IMR-90 (cell line): ENCODE measurements around the gene MAML2. TPM values are rescaled to one million over a fixed set of nuclear protein-coding genes. Genes with fewer than 3 reads are reported as not detected.

ENCODE experiments used
- ATAC-seq: fragments of 200-7000 bp; cut with Tn5 transposase; 2 replicates; pipeline ENCODE4 v1.9.1; 2020; ENCODE audit warnings: low read depth, mild to moderate bottlenecking, moderate library complexity
- BruUV-seq: library from RNA; stranded (reverse); fragments of 400-500 nt; replicated peaks from 2 replicates; lab custom pipeline; 2021; lab: Mats Ljungman, UMichigan
- CTCF ChIA-PET: fragments of 300-600 bp; formaldehyde crosslinking; extraction: SDS; loops from one replicate; lab custom pipeline; 2021; ENCODE audit warnings: antibody characterized with exemption; lab: Yijun Ruan, JAX
- POLR2A ChIA-PET: fragments of 300-600 bp; sonication (Branson Sonifier 250); formaldehyde crosslinking; loops from one replicate; lab custom pipeline; 2022; ENCODE audit warnings: antibody characterized with exemption; ENCODE audit not compliant: unreplicated experiment; lab: Charles Lee
- DNase-seq: peaks from one replicate; pipeline ENCODE4 v3.0.0; 2013
- H2AFZ ChIP-seq: replicated peaks from 2 replicates; pipeline ENCODE3; 2013; ENCODE audit warnings: low read length, mild to moderate bottlenecking; ENCODE audit not compliant: poor library complexity
- H2AK5ac ChIP-seq: 2 replicates; pipeline ENCODE4 v1.6.1; 2013; ENCODE audit warnings: low read depth, low read length, inconsistent platforms
- H2AK9ac ChIP-seq: replicated peaks from 2 replicates; pipeline ENCODE3; 2013; ENCODE audit warnings: mild to moderate bottlenecking, low read depth, low read length, moderate library complexity; ENCODE audit not compliant: poor library complexity
- H2BK120ac ChIP-seq: 2 replicates; pipeline ENCODE4 v1.6.1; 2013; ENCODE audit warnings: low read depth, low read length, inconsistent platforms
- H2BK15ac ChIP-seq: 3 replicates; pipeline ENCODE4 v1.6.1; 2013; ENCODE audit warnings: low read depth, low read length, inconsistent platforms
- H2BK20ac ChIP-seq: 2 replicates; pipeline ENCODE4 v1.6.1; 2013; ENCODE audit warnings: low read depth, mild to moderate bottlenecking, inconsistent platforms, low read length, moderate library complexity
- H2BK5ac ChIP-seq: 2 replicates; pipeline ENCODE4 v1.6.1; 2013; ENCODE audit warnings: mild to moderate bottlenecking, low read depth, low read length, inconsistent platforms; ENCODE audit not compliant: poor library complexity, severe bottlenecking
- H3K14ac ChIP-seq: replicated peaks from 2 replicates; pipeline ENCODE4 v1.6.1; 2013; ENCODE audit warnings: low read depth, low read length, inconsistent platforms
- H3K18ac ChIP-seq: 2 replicates; pipeline ENCODE4 v1.6.1; 2013; ENCODE audit warnings: low read depth, low read length, control low read depth
- H3K23ac ChIP-seq: 2 replicates; pipeline ENCODE4 v1.6.1; 2013; ENCODE audit warnings: low read depth, low read length, inconsistent platforms
- H3K27ac ChIP-seq: 2 replicates; pipeline ENCODE4 v1.5.1; 2013; ENCODE audit warnings: mild to moderate bottlenecking, control low read depth, low read length; ENCODE audit not compliant: insufficient read depth
- H3K27me3 ChIP-seq: 2 replicates; pipeline ENCODE4 v1.6.1; 2013; ENCODE audit warnings: low read length; ENCODE audit not compliant: control insufficient read depth, insufficient read depth
- H3K36me3 ChIP-seq: 2 replicates; pipeline ENCODE4 v1.6.1; 2013; ENCODE audit warnings: low read length, mixed read lengths; ENCODE audit not compliant: control insufficient read depth, insufficient read depth
- H3K4ac ChIP-seq: 2 replicates; pipeline ENCODE4 v1.6.1; 2013; ENCODE audit warnings: low read depth, low read length, inconsistent platforms
- H3K4me1 ChIP-seq: 2 replicates; pipeline ENCODE4 v1.6.1; 2013; ENCODE audit warnings: low read length, mixed read lengths; ENCODE audit not compliant: control insufficient read depth, insufficient read depth
- H3K4me2 ChIP-seq: 2 replicates; pipeline ENCODE4 v1.6.1; 2013; ENCODE audit warnings: low read depth, mild to moderate bottlenecking, control low read depth, low read length, moderate library complexity
- H3K4me3 ChIP-seq: 2 replicates; pipeline ENCODE4 v1.5.1; 2013; ENCODE audit warnings: low read depth, mild to moderate bottlenecking, control low read depth, low read length, moderate library complexity; ENCODE audit not compliant: insufficient read depth
- H3K56ac ChIP-seq: 2 replicates; pipeline ENCODE4 v1.6.1; 2013; ENCODE audit warnings: low read length, inconsistent platforms; ENCODE audit not compliant: insufficient read depth; ENCODE audit errors: extremely low read depth
- H3K79me1 ChIP-seq, 2 experiments: 2 replicates each; pipeline ENCODE4 v1.6.1; 2013; ENCODE audit warnings: low read length in 2 of 2, inconsistent platforms in 1 of 2, low read depth in 1 of 2
- H3K9ac ChIP-seq: 2 replicates; pipeline ENCODE4 v1.6.1; 2013; ENCODE audit warnings: low read depth, low read length, control low read depth
- H3K9me1 ChIP-seq: 2 replicates; pipeline ENCODE4 v1.6.1; 2013; ENCODE audit warnings: low read length, inconsistent platforms; ENCODE audit not compliant: insufficient read depth
- H3K9me3 ChIP-seq: 2 replicates; pipeline ENCODE4 v1.6.1; 2013; ENCODE audit warnings: low read length; ENCODE audit not compliant: control insufficient read depth, insufficient read depth
- H4K20me1 ChIP-seq: 2 replicates; pipeline ENCODE4 v1.6.1; 2013; ENCODE audit warnings: low read length, inconsistent platforms; ENCODE audit not compliant: insufficient read depth
- H4K5ac ChIP-seq: 2 replicates; pipeline ENCODE4 v1.6.1; 2013; ENCODE audit warnings: mild to moderate bottlenecking, low read depth, low read length, control low read depth
- H4K8ac ChIP-seq, 2 experiments: 2 replicates each; pipeline ENCODE4 v1.6.1; 2013; ENCODE audit warnings: low read depth in 2 of 2, low read length in 2 of 2, control low read depth in 1 of 2, inconsistent platforms in 1 of 2
- H4K91ac ChIP-seq: 2 replicates; pipeline ENCODE4 v1.6.1; 2013; ENCODE audit warnings: low read depth, low read length, inconsistent platforms; ENCODE audit not compliant: insufficient read depth
- MAZ ChIP-seq: IDR thresholded peaks from 2 replicates; pipeline ENCODE4 v1.6.1; 2012; ENCODE audit warnings: low read depth, mild to moderate bottlenecking, low read length, improper control_type of control experiment, moderate library complexity, borderline replicate concordance
- POLR2A ChIP-seq: IDR thresholded peaks from 2 replicates; pipeline ENCODE4 v1.6.1; 2012; ENCODE audit warnings: mild to moderate bottlenecking, low read depth, low read length
- RAD21 ChIP-seq: IDR thresholded peaks from 2 replicates; pipeline ENCODE4 v1.6.1; 2012; ENCODE audit warnings: low read length, improper control_type of control experiment
- RCOR1 ChIP-seq: IDR thresholded peaks from 2 replicates; pipeline ENCODE4 v1.6.1; 2012; ENCODE audit warnings: mild to moderate bottlenecking, low read length, improper control_type of control experiment; ENCODE audit not compliant: insufficient replicate concordance
- RFX5 ChIP-seq: IDR thresholded peaks from 2 replicates; pipeline ENCODE4 v1.8.0; 2012; ENCODE audit warnings: low read depth, mild to moderate bottlenecking, low read length, moderate library complexity
- SMC3 ChIP-seq: fragments of 150-350 bp; IDR thresholded peaks from 2 replicates; pipeline ENCODE4 v1.6.1; 2016; ENCODE audit warnings: low read depth, mild to moderate bottlenecking, antibody characterized with exemption, low read length, moderate library complexity
- WGBS, 2 experiments: methylation state at CpG; one replicate each; pipeline versions ENCODE4 v1.1.5 to v1.1.7; 2013; ENCODE audit warnings: missing lambda C conversion rate in 2 of 2; ENCODE audit not compliant: insufficient read length in 1 of 2; ENCODE audit errors: extremely low coverage in 2 of 2; 5-methylcytosine and 5-hydroxymethylcytosine counted together
- dilution Hi-C: fragments of 300-500 bp; cut with HindIII; formaldehyde crosslinking; loops from one replicate; pipeline ENCODE4 v1.14.3; 2018; ENCODE audit warnings: low sequenced_read_pairs; ENCODE audit not compliant: unreplicated experiment
- in situ Hi-C: fragments of 300-500 bp; cut with MboI; formaldehyde crosslinking; loops from 3 replicates; pipeline ENCODE4 v1.14.3; 2019; ENCODE audit warnings: low sequenced_read_pairs, inconsistent platforms, mixed read lengths
- intact Hi-C: fragments of 100-400 bp; cut with micrococcal nuclease; formaldehyde crosslinking; loops from 2 replicates; pipeline ENCODE4 v1.10.0; 2022
- polyA plus RNA-seq, 3 experiments: library from polyadenylated mRNA; depleted of rRNA; stranded (reverse); fragments of >200 nt; gene quantifications; 2 replicates each; pipeline ENCODE4 v1.2.3, GENCODE V29; 2012; ENCODE audit warnings: low replicate concordance in 1 of 3
- total RNA-seq: library from RNA; depleted of rRNA; stranded (reverse); fragments of >200 nt; gene quantifications from 2 replicates; pipeline ENCODE4 v1.2.3, GENCODE V29; 2012
- TF ChIP-seq, protein P1 (sequence below): fragments of 150-350 bp; IDR thresholded peaks from 2 replicates; pipeline ENCODE4 v1.6.1; 2017; ENCODE audit warnings: mild to moderate bottlenecking, antibody characterized with exemption, low read length, low read depth

The MAML2 gene
- total and polyA plus RNA-seq, 2 of the 4 experiments (the other 2 are of a cell fraction) = 15.0 to 19.5 TPM

DNA sequence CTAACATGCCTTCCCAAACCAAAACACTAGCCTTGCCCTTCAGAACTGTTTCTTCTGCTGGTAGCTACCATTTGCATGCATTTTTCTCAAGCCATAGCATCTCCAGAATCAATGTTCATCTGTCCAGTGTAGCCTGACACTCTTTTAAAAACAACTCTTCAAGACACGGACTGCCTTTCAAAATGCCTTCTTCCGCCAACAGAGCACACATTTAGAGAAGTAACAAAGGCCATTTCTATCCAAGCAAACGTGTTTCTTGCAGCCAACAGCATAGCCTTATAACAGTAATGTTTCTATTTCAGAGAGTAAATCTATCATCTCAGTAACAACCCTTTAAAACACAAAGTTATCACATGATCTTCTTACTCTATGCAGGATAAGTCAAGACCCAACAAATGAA lies 275.8 kb downstream of the MAML2 start:
- Histone ChIP-seq H4K91ac (no peak overlapping the region), H3K4me2 (no peak overlapping the region), H3K4ac (no peak overlapping the region), H2BK20ac (no peak overlapping the region), H3K23ac (0 out of 2 replicates have a peak overlapping the region, but pooled peaks have one; percentile 31), H4K8ac (no peak overlapping the region), H3K27ac (no peak overlapping the region), H3K27me3 (no peaks in the 10 kb centered on the region), H3K9me3 (no peaks in the 10 kb centered on the region), H2BK5ac (no peak overlapping the region), H3K9me1 (peaks cover 15% of the 10 kb centered on the region), H2AFZ (no peak overlapping the region), H2BK15ac (no peak overlapping the region), H3K14ac (no peak overlapping the region), H3K79me1 (peaks cover 22 to 44% of the 10 kb centered on the region in 2 experiments), H3K36me3 (peaks cover 4% of the 10 kb centered on the region), H4K20me1 (peaks cover 3% of the 10 kb centered on the region), H2AK5ac (no peak overlapping the region), H2AK9ac (no peak overlapping the region), H4K5ac (no peak overlapping the region), H2BK120ac (no peak overlapping the region), H3K9ac (no peak overlapping the region), H3K56ac (no peak overlapping the region), H3K4me1 (peaks cover 9% of the 10 kb centered on the region), H3K18ac (no peak overlapping the region), H3K4me3 (no peak overlapping the region)
- intact Hi-C loops = no loop called here
- POLR2A ChIA-PET = no interaction called here
- DNase-seq = no peak
- no peak for ATAC-seq
- 70% methylated on average over 2 of the region's 3 CpGs; no CpG with 5 or more reads in 1 of the 2 experiments for WGBS, 2 experiments
- in situ Hi-C loops = no loop called here
- no peak for TF ChIP-seq MAZ
- TF ChIP-seq RAD21 = no peak
- TF ChIP-seq, protein P1, sequence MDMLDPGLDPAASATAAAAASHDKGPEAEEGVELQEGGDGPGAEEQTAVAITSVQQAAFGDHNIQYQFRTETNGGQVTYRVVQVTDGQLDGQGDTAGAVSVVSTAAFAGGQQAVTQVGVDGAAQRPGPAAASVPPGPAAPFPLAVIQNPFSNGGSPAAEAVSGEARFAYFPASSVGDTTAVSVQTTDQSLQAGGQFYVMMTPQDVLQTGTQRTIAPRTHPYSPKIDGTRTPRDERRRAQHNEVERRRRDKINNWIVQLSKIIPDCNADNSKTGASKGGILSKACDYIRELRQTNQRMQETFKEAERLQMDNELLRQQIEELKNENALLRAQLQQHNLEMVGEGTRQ = no peak
- TF ChIP-seq SMC3 = no peak
- no peak for TF ChIP-seq RCOR1
- TF ChIP-seq RFX5 = no peak
- TF ChIP-seq POLR2A = no peak
- dilution Hi-C loops = no loop called here
- CTCF ChIA-PET = no interaction called here
- BruUV-seq = no TSS peak
